ENCODE measurements around the gene RALBP1. TPM values are rescaled to one million over a fixed set of nuclear protein-coding genes. Genes with fewer than 3 reads are reported as not detected.

Gene RALBP1
- total and polyA plus RNA-seq, 4 donors = 15.6 to 34.8 (median 21.0) TPM

DNA sequence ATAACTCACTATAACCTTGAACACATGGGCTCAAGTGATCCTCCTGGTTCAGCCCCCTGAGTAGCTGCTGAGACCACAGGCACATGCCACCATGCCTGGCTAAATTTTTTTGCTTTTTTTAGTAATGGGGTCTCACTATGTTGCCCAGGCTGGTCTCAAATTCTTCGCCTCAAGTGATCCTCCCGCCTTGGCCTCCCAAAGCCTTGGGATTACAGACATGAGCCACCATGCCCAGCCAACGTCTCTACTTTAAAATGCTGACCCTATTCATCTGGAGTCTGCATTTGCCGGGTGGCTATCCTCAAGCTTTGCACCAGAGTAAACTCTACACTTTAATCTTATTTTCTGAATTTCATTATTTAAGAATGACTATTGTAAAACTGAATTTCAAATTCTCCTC lies 37.6 kb upstream of the RALBP1 start (continued):
- TF ChIP-seq, protein P1, sequence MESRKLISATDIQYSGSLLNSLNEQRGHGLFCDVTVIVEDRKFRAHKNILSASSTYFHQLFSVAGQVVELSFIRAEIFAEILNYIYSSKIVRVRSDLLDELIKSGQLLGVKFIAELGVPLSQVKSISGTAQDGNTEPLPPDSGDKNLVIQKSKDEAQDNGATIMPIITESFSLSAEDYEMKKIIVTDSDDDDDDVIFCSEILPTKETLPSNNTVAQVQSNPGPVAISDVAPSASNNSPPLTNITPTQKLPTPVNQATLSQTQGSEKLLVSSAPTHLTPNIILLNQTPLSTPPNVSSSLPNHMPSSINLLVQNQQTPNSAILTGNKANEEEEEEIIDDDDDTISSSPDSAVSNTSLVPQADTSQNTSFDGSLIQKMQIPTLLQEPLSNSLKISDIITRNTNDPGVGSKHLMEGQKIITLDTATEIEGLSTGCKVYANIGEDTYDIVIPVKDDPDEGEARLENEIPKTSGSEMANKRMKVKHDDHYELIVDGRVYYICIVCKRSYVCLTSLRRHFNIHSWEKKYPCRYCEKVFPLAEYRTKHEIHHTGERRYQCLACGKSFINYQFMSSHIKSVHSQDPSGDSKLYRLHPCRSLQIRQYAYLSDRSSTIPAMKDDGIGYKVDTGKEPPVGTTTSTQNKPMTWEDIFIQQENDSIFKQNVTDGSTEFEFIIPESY (IDR thresholded peaks at IDR 0.05) = no peak
- TF ChIP-seq, protein P2, sequence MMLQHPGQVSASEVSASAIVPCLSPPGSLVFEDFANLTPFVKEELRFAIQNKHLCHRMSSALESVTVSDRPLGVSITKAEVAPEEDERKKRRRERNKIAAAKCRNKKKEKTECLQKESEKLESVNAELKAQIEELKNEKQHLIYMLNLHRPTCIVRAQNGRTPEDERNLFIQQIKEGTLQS (IDR thresholded peaks at IDR 0.05) = no peak

DNA sequence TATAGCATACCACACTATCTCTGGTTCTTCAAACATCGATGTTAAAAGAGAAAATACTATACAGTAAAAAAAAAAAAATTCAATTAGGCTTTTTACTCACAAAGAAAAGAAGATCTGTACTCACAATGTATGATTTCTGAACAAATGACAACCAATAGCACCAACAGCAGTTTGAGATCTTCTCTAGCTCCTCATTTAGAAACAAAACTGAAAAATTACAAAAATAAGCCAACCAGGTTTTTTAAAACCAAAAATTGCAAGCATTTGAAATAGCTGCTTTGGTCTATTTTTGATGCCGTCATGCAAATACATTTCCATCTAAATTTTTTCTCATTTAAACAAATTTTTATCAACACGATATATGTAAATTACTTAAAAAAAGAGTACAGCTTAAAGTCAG lies 34.3 kb upstream of the RALBP1 start:
- H3K9ac ChIP-seq (ENCODE audit: low read depth in 1 of 2, low read length in 2 of 2) = no peak overlapping the region
- DNase-seq (ENCODE audit: low spot score) = no peak
- H3K4me3 ChIP-seq (ENCODE audit: low read depth in 1 of 3, low read length in 3 of 3) = no peak overlapping the region
- no peaks in the 10 kb centered on the region for H3K27me3 ChIP-seq (ENCODE audit: control insufficient read depth in 4 of 4, insufficient read depth in 4 of 4, low read length in 3 of 4)
- no peaks in the 10 kb centered on the region for H3K9me3 ChIP-seq (ENCODE audit: control insufficient read depth in 4 of 4, low read length in 3 of 4)
- H3K36me3 ChIP-seq (ENCODE audit: control insufficient read depth in 4 of 4, insufficient read depth in 3 of 4, low read depth in 1 of 4, low read length in 3 of 4) = no peaks in the 10 kb centered on the region
- TF ChIP-seq, protein P3, sequence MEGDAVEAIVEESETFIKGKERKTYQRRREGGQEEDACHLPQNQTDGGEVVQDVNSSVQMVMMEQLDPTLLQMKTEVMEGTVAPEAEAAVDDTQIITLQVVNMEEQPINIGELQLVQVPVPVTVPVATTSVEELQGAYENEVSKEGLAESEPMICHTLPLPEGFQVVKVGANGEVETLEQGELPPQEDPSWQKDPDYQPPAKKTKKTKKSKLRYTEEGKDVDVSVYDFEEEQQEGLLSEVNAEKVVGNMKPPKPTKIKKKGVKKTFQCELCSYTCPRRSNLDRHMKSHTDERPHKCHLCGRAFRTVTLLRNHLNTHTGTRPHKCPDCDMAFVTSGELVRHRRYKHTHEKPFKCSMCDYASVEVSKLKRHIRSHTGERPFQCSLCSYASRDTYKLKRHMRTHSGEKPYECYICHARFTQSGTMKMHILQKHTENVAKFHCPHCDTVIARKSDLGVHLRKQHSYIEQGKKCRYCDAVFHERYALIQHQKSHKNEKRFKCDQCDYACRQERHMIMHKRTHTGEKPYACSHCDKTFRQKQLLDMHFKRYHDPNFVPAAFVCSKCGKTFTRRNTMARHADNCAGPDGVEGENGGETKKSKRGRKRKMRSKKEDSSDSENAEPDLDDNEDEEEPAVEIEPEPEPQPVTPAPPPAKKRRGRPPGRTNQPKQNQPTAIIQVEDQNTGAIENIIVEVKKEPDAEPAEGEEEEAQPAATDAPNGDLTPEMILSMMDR (IDR thresholded peaks at IDR 0.05; ENCODE audit: low read depth, low read length, missing input control) = no peak
- TF ChIP-seq GABPA (IDR thresholded peaks at IDR 0.05 in 1 of 2, conservative IDR thresholded peaks at IDR 0.05 in 1 of 2) (no peak), EGR1 (IDR thresholded peaks at IDR 0.05; ENCODE audit: low read depth in 2 of 2) (no peak), YY1 (IDR thresholded peaks at IDR 0.05) (no peak), RXRA (IDR thresholded peaks at IDR 0.05) (no peak), RAD21 (IDR thresholded peaks at IDR 0.05) (no peak), NR2F2 (IDR thresholded peaks at IDR 0.05) (no peak), FOXA1 (IDR thresholded peaks at IDR 0.05) (no peak), TAF1 (conservative IDR thresholded peaks at IDR 0.05) (no peak)
- TF ChIP-seq, protein P4, sequence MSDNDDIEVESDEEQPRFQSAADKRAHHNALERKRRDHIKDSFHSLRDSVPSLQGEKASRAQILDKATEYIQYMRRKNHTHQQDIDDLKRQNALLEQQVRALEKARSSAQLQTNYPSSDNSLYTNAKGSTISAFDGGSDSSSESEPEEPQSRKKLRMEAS (IDR thresholded peaks at IDR 0.05) = no peak
- H3K4me1 ChIP-seq (ENCODE audit: control insufficient read depth in 4 of 4, insufficient read depth in 4 of 4, low read length in 3 of 4) = no peaks in the 10 kb centered on the region
- WGBS = 92% methylated on average over 3 of the region's 3 CpGs
- no peak overlapping the region for H3K27ac ChIP-seq (ENCODE audit: low read depth in 1 of 2, low read length in 2 of 2)

DNA sequence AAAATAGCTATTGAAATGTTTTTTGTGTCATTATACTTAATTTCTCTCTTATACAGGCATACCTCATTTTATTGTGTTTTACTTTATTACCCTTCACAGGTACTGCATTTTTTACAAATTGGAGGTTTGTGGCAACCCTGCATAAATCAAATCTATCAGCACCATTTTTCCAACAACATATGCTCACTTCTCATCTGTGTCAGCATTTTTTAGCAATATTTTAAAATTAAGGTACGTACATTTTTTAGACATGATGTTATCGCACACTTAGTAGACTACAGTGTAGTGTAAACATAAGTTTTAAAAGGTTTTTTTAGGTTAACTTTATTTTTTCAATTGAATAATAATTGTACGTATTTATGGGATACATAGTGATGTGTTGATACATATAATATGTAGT lies 30.8 kb upstream of the RALBP1 start:
- Histone ChIP-seq H3K9me3 (ENCODE audit: control insufficient read depth in 4 of 4, low read length in 3 of 4) (peaks cover 0 to 12% (median 3%) of the 10 kb centered on the region in 4 donors), H3K36me3 (ENCODE audit: control insufficient read depth in 4 of 4, insufficient read depth in 3 of 4, low read depth in 1 of 4, low read length in 3 of 4) (no peaks in the 10 kb centered on the region), H3K27ac (ENCODE audit: low read depth in 1 of 2, low read length in 2 of 2) (no peak overlapping the region), H3K4me1 (ENCODE audit: control insufficient read depth in 4 of 4, insufficient read depth in 4 of 4, low read length in 3 of 4) (no peaks in the 10 kb centered on the region), H3K4me3 (ENCODE audit: low read depth in 1 of 3, low read length in 3 of 3) (no peak overlapping the region), H3K9ac (ENCODE audit: low read depth in 1 of 2, low read length in 2 of 2) (no peak overlapping the region), H3K27me3 (ENCODE audit: control insufficient read depth in 4 of 4, insufficient read depth in 4 of 4, low read length in 3 of 4) (no peaks in the 10 kb centered on the region)
- TF ChIP-seq SP1 (IDR thresholded peaks at IDR 0.05) (no peak), TAF1 (conservative IDR thresholded peaks at IDR 0.05) (no peak), RXRA (IDR thresholded peaks at IDR 0.05) (no peak), RAD21 (IDR thresholded peaks at IDR 0.05) (no peak), NR2F2 (IDR thresholded peaks at IDR 0.05) (no peak), JUND (IDR thresholded peaks at IDR 0.05) (no peak)
- TF ChIP-seq, protein P4 (IDR thresholded peaks at IDR 0.05) = no peak
- TF ChIP-seq, protein P2 (IDR thresholded peaks at IDR 0.05) = no peak
- TF ChIP-seq, protein P1 (IDR thresholded peaks at IDR 0.05) = no peak
- WGBS = 92% methylated on average over 3 of the region's 3 CpGs
- DNase-seq (ENCODE audit: low spot score) = no peak
